Activated naive CD4-positive, alpha-beta T cell treated with anti-CD3 and anti-CD28 coated beads, Interleukin-2, amount 10 ng/mL, durations not matched to agents 5 hours and 36 hours (primary cell): ENCODE data around the gene PROKR1. TPM values are rescaled to one million over a fixed set of nuclear protein-coding genes. Genes with fewer than 3 reads are reported as not detected.

Experiments used
- total RNA-seq, 2 experiments: library from RNA; stranded (reverse); gene quantifications; one replicate each; pipeline ENCODE4 v1.2.3, GENCODE V29; 2021

The PROKR1 gene
- not detected for total RNA-seq

GRCh38 chr2:68643011-68643873 lies at the start of gene PROKR1:
PROKR1 (plus strand) TSS chr2:68643579; CDS start chr2:68645822, 2,243 bp downstream.

Other genes starting within 250 kb of the PROKR1 start
- gene FBXO48, start 176.3 kb upstream of the PROKR1 start, total RNA-seq = 1 to 10 TPM; 2.4 to 2.6 TPM
- gene APLF, start 176.0 kb upstream of the PROKR1 start, total RNA-seq = 1 to 10 TPM; 3.3 to 3.5 TPM
- 10 to 100 TPM; 79.6 to 83.1 TPM for gene ARHGAP25, start 91.2 kb downstream of the PROKR1 start, total RNA-seq
- not detected for gene BMP10, start 227.8 kb downstream of the PROKR1 start, total RNA-seq